DLD1 (cell line): ENCODE results near the gene SLC8B1.

Source experiments
- in situ Hi-C: cut with HindIII; loops from 2 replicates; pipeline ENCODE4 v1.10.0; 2017; ENCODE audit warnings: low sequenced_read_pairs

SLC8B1 gene

DNA sequence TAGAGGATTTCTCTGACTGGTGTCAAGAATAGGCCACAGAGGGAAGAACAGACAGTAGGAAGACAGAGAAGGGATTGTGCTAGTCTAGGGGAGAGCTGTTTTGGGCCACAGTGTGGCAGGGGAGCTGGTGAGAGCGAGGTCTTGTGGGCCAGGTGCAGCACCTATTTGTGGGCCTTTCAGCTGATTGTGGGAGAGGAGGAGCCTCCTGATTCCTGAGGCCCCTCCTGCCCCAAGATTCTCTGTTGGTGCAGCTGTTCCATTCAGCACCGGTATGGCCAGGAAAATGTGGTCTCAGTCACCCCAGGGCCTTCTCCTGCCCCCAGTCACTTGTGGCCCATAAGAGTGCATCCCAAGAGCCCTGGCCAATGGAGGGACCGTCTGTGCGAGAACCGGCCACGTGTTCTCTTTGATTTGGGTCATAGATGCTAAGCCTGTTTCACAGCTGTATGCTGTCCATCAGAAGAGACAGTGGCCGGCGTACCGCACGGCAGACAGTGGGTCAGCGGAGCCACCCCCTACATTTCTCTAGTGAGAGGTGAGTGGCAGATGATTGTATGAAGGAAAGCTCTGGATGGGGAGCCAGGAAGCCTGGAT is 86.0 kb downstream of the SLC8B1 start:
- in situ Hi-C loops = no loop called here
